NCI-H2081 treated with DMSO at 0.1 percent for 48 hours (cell line): ENCODE results near the gene ZFP90.

Experiments
- DNase-seq: peaks from one replicate; lab custom pipeline; 2025; lab: John Stamatoyannopoulos, UW

The ZFP90 gene

GRCh38 chr16:68590201-68590994 lies 51.3 kb downstream of the ZFP90 start:
- no peak for DNase-seq

- DNase-seq = no peak
These were observed 53.6 kb downstream of the ZFP90 start for GRCh38 chr16:68592466-68593337.

- DNase-seq = no peak
These were observed 57.2 kb downstream of the ZFP90 start for GRCh38 chr16:68596266-68596665.

- no peak for DNase-seq
These were observed 60.5 kb downstream of the ZFP90 start for GRCh38 chr16:68599586-68599985.

GRCh38 chr16:68605746-68606145 lies 66.7 kb downstream of the ZFP90 start:
- no peak for DNase-seq

- DNase-seq = no peak
These were observed 68.4 kb downstream of the ZFP90 start for GRCh38 chr16:68607443-68607842.

- no peak for DNase-seq
These were observed 69.2 kb downstream of the ZFP90 start for GRCh38 chr16:68608330-68608729.

GRCh38 chr16:68612996-68613395 lies 73.9 kb downstream of the ZFP90 start:
- DNase-seq = no peak

- DNase-seq = no peak
These were observed 78.6 kb downstream of the ZFP90 start for GRCh38 chr16:68617734-68618133.
